HG03469 (cell line): ENCODE measurements around the gene SIRPB2.

ENCODE experiments used
- ATAC-seq: cut with Tn5 transposase; IDR thresholded peaks from one replicate; pipeline ENCODE4 v1.9.1; 2021; ENCODE audit warnings: mild to moderate bottlenecking, moderate library complexity, moderate number of reproducible peaks; ENCODE audit not compliant: unreplicated experiment

Gene SIRPB2

GRCh38 chr20:1443085-1443484, 48.1 kb downstream of the SIRPB2 start:
- no peak for ATAC-seq

DNA sequence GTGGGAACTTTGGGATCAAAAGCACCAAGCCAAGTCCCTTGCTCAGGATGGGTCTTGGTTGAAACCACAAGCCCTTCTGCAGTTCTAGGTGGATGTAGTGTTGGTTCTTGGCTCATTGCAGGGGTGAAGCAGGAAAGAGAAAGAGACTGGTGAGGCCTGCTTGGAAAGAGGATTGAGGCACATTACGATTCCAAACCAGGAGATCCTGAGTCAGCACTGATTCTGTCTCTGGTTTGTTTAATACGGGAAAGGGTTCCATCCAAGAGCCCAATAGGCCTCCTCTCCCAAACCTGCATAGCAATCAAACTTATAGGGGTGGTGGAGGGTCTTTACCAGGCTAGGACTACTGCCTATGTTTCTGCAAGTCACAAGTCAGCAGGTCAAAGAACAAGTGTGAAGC, 48.9 kb downstream of the SIRPB2 start:
- no peak for ATAC-seq

DNA sequence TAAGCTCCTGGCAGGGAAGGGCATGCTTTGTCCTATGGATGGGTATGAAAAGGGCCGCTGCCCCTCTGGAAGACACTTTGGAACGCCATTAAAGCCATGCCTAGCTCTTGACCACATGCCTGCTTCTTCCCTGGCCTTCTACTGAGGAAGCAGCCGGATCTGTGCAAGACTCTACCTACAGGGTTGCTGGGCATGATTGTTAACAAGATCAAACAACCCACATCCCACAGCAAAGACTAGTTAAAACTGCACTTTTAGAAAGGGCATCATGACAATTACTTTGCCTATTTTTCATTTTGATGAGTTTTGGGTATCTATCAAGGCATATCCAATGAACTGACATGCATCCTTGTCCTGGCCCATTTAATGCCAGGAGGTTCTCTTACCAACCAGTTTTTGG, 50.1 kb downstream of the SIRPB2 start:
- no peak for ATAC-seq

DNA sequence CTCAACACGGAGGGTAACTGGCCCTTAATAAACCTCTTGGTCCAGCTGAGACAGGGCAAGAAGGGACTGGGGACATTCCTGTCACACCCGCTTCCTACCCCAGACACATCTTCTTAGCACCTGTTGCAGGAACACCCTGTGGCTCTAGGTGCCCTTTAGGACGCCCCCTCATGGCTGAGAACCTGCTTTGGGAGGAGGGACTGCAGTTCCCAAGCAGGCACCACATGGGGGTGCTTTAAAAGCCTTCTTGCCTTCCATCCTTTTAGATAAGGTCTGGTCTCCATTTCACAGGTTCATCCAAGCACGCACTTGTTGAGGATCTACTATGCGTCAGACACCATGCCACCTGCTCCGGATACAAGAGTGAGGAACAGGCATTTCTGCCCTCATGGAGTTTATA, 51.2 kb downstream of the SIRPB2 start:
- no peak for ATAC-seq

DNA sequence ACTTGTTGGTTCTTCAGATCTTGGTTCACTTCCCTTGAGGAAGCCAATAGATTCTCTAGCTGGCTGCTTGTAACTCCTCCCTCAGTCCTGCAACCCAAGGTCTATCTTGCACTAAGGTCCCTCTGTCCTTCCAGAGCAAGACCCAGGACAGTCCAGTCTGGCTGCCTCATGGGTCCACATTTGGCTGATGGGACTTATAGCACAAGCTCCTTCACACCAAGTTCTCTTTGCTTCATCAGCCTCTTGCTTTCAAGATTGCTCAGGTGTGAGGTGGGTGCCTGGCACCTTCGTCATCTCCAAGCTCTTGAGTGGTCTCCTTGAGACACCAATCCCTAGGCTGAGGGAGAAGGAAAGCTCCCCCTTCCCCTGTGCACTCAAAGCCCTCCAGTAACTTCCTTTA, 52.9 kb downstream of the SIRPB2 start:
- no peak for ATAC-seq

GRCh38 chr20:1437235-1437904, 53.9 kb downstream of the SIRPB2 start:
- no peak for ATAC-seq

- no peak for ATAC-seq
These were observed 55.0 kb downstream of the SIRPB2 start for GRCh38 chr20:1436263-1436662.

DNA sequence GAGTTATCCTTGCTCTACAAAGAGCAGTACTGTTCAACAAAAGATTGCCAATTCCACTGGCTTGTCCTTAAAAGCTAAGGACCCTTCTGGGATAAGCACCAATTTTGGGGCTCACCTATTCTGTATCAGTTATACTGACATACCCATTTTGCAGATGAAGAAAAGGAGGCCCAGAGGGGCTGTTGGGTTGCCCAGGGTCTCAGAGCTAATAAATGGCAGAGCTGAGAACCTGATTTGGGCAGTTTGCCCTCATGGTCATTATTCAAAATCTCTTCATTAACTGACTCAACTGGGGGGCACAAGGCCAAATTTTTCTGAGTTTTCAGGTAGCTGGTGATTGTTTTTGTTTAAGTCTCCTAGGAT, 55.9 kb downstream of the SIRPB2 start:
- no peak for ATAC-seq

- peak; percentile 79 for ATAC-seq
These were observed 56.5 kb downstream of the SIRPB2 start for GRCh38 chr20:1434571-1435336.

- no peak for ATAC-seq
These were observed 60.1 kb downstream of the SIRPB2 start for GRCh38 chr20:1431158-1431557.

GRCh38 chr20:1430004-1430451, 61.2 kb downstream of the SIRPB2 start:
- no peak for ATAC-seq

GRCh38 chr20:1429143-1429728, 62.0 kb downstream of the SIRPB2 start:
- ATAC-seq: no peak

GRCh38 chr20:1427457-1428054, 63.7 kb downstream of the SIRPB2 start:
- no peak for ATAC-seq

DNA sequence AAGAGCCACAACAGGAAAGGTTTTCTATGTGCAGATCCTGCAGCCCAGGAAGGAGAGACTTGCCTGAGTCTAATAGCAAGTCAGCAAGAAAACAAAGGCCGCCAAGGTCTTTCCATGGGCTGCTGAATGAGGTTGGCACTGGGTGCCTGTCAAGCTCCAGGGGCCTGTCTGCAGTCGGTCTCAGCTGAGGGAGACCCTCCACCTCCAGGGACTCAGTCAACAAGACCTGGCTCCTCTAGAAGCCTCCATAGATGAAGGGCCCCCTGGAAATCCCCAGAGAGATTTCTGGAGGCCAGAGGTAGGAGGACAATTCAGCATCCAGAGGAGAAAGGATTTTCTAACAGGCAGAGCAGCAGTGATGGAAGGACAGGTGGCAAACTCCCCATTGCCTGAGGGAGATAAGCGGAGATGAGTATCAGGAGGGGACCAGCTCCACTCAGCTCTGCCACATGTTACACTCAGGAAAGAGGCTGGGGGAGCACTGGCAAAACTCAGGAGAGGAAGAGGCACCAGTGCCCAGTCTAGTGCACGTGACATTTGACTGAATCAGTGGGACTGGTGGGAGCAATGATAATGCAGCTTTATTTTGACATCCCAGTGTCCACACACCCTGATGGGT, 64.9 kb downstream of the SIRPB2 start:
- ATAC-seq: no peak
